IMR-90 (cell line): ENCODE measurements around the gene USP4. TPM values are rescaled to one million over a fixed set of nuclear protein-coding genes. Genes with fewer than 3 reads are reported as not detected.

Experiments
- ATAC-seq: fragments of 200-7000 bp; cut with Tn5 transposase; 2 replicates; pipeline ENCODE4 v1.9.1; 2020; ENCODE audit warnings: low read depth, mild to moderate bottlenecking, moderate library complexity
- BruUV-seq: library from RNA; stranded (reverse); fragments of 400-500 nt; replicated peaks from 2 replicates; lab custom pipeline; 2021; lab: Mats Ljungman, UMichigan
- CTCF ChIA-PET: fragments of 300-600 bp; formaldehyde crosslinking; extraction: SDS; loops from one replicate; lab custom pipeline; 2021; ENCODE audit warnings: antibody characterized with exemption; lab: Yijun Ruan, JAX
- POLR2A ChIA-PET: fragments of 300-600 bp; sonication (Branson Sonifier 250); formaldehyde crosslinking; loops from one replicate; lab custom pipeline; 2022; ENCODE audit warnings: antibody characterized with exemption; ENCODE audit not compliant: unreplicated experiment; lab: Charles Lee
- DNase-seq: peaks from one replicate; pipeline ENCODE4 v3.0.0; 2013
- H2AFZ ChIP-seq: replicated peaks from 2 replicates; pipeline ENCODE3; 2013; ENCODE audit warnings: low read length, mild to moderate bottlenecking; ENCODE audit not compliant: poor library complexity
- H2AK5ac ChIP-seq: 2 replicates; pipeline ENCODE4 v1.6.1; 2013; ENCODE audit warnings: low read depth, low read length, inconsistent platforms
- H2AK9ac ChIP-seq: replicated peaks from 2 replicates; pipeline ENCODE3; 2013; ENCODE audit warnings: mild to moderate bottlenecking, low read depth, low read length, moderate library complexity; ENCODE audit not compliant: poor library complexity
- H2BK120ac ChIP-seq: 2 replicates; pipeline ENCODE4 v1.6.1; 2013; ENCODE audit warnings: low read depth, low read length, inconsistent platforms
- H2BK15ac ChIP-seq: 3 replicates; pipeline ENCODE4 v1.6.1; 2013; ENCODE audit warnings: low read depth, low read length, inconsistent platforms
- H2BK20ac ChIP-seq: 2 replicates; pipeline ENCODE4 v1.6.1; 2013; ENCODE audit warnings: low read depth, mild to moderate bottlenecking, inconsistent platforms, low read length, moderate library complexity
- H2BK5ac ChIP-seq: 2 replicates; pipeline ENCODE4 v1.6.1; 2013; ENCODE audit warnings: mild to moderate bottlenecking, low read depth, low read length, inconsistent platforms; ENCODE audit not compliant: poor library complexity, severe bottlenecking
- H3K14ac ChIP-seq: replicated peaks from 2 replicates; pipeline ENCODE4 v1.6.1; 2013; ENCODE audit warnings: low read depth, low read length, inconsistent platforms
- H3K18ac ChIP-seq: 2 replicates; pipeline ENCODE4 v1.6.1; 2013; ENCODE audit warnings: low read depth, low read length, control low read depth
- H3K23ac ChIP-seq: 2 replicates; pipeline ENCODE4 v1.6.1; 2013; ENCODE audit warnings: low read depth, low read length, inconsistent platforms
- H3K27ac ChIP-seq: 2 replicates; pipeline ENCODE4 v1.5.1; 2013; ENCODE audit warnings: mild to moderate bottlenecking, control low read depth, low read length; ENCODE audit not compliant: insufficient read depth
- H3K27me3 ChIP-seq: 2 replicates; pipeline ENCODE4 v1.6.1; 2013; ENCODE audit warnings: low read length; ENCODE audit not compliant: control insufficient read depth, insufficient read depth
- H3K36me3 ChIP-seq: 2 replicates; pipeline ENCODE4 v1.6.1; 2013; ENCODE audit warnings: low read length, mixed read lengths; ENCODE audit not compliant: control insufficient read depth, insufficient read depth
- H3K4ac ChIP-seq: 2 replicates; pipeline ENCODE4 v1.6.1; 2013; ENCODE audit warnings: low read depth, low read length, inconsistent platforms
- H3K4me1 ChIP-seq: 2 replicates; pipeline ENCODE4 v1.6.1; 2013; ENCODE audit warnings: low read length, mixed read lengths; ENCODE audit not compliant: control insufficient read depth, insufficient read depth
- H3K4me2 ChIP-seq: 2 replicates; pipeline ENCODE4 v1.6.1; 2013; ENCODE audit warnings: low read depth, mild to moderate bottlenecking, control low read depth, low read length, moderate library complexity
- H3K4me3 ChIP-seq: 2 replicates; pipeline ENCODE4 v1.5.1; 2013; ENCODE audit warnings: low read depth, mild to moderate bottlenecking, control low read depth, low read length, moderate library complexity; ENCODE audit not compliant: insufficient read depth
- H3K56ac ChIP-seq: 2 replicates; pipeline ENCODE4 v1.6.1; 2013; ENCODE audit warnings: low read length, inconsistent platforms; ENCODE audit not compliant: insufficient read depth; ENCODE audit errors: extremely low read depth
- H3K79me1 ChIP-seq, 2 experiments: 2 replicates each; pipeline ENCODE4 v1.6.1; 2013; ENCODE audit warnings: low read length in 2 of 2, inconsistent platforms in 1 of 2, low read depth in 1 of 2
- H3K9ac ChIP-seq: 2 replicates; pipeline ENCODE4 v1.6.1; 2013; ENCODE audit warnings: low read depth, low read length, control low read depth
- H3K9me1 ChIP-seq: 2 replicates; pipeline ENCODE4 v1.6.1; 2013; ENCODE audit warnings: low read length, inconsistent platforms; ENCODE audit not compliant: insufficient read depth
- H3K9me3 ChIP-seq: 2 replicates; pipeline ENCODE4 v1.6.1; 2013; ENCODE audit warnings: low read length; ENCODE audit not compliant: control insufficient read depth, insufficient read depth
- H4K20me1 ChIP-seq: 2 replicates; pipeline ENCODE4 v1.6.1; 2013; ENCODE audit warnings: low read length, inconsistent platforms; ENCODE audit not compliant: insufficient read depth
- H4K5ac ChIP-seq: 2 replicates; pipeline ENCODE4 v1.6.1; 2013; ENCODE audit warnings: mild to moderate bottlenecking, low read depth, low read length, control low read depth
- H4K8ac ChIP-seq, 2 experiments: 2 replicates each; pipeline ENCODE4 v1.6.1; 2013; ENCODE audit warnings: low read depth in 2 of 2, low read length in 2 of 2, control low read depth in 1 of 2, inconsistent platforms in 1 of 2
- H4K91ac ChIP-seq: 2 replicates; pipeline ENCODE4 v1.6.1; 2013; ENCODE audit warnings: low read depth, low read length, inconsistent platforms; ENCODE audit not compliant: insufficient read depth
- BHLHE40 ChIP-seq: fragments of 150-350 bp; IDR thresholded peaks from 2 replicates; pipeline ENCODE4 v1.6.1; 2016; ENCODE audit warnings: mild to moderate bottlenecking, low read depth, low read length
- CEBPB ChIP-seq: IDR thresholded peaks from 2 replicates; pipeline ENCODE4 v1.6.1; 2012; ENCODE audit warnings: low read depth, low read length, improper control_type of control experiment
- CHD1 ChIP-seq: IDR thresholded peaks from 2 replicates; pipeline ENCODE4 v1.6.1; 2012; ENCODE audit warnings: low read depth, low read length, improper control_type of control experiment
- CTCF ChIP-seq: conservative IDR thresholded peaks from 2 replicates; pipeline ENCODE4 v1.5.1; 2012; ENCODE audit warnings: mild to moderate bottlenecking, low read depth, low read length, improper control_type of control experiment
- FOS ChIP-seq: fragments of 150-350 bp; IDR thresholded peaks from 2 replicates; pipeline ENCODE4 v1.6.1; 2016; ENCODE audit warnings: low read depth, low read length
- MAFK ChIP-seq: IDR thresholded peaks from 2 replicates; pipeline ENCODE4 v1.6.1; 2012; ENCODE audit warnings: low read depth, low read length, improper control_type of control experiment
- MXI1 ChIP-seq: IDR thresholded peaks from 2 replicates; pipeline ENCODE4 v1.6.1; 2012; ENCODE audit warnings: low read depth, mild to moderate bottlenecking, low read length, moderate library complexity, borderline replicate concordance
- NFE2L2 ChIP-seq: fragments of 150-350 bp; IDR thresholded peaks from 2 replicates; pipeline ENCODE4 v1.6.1; 2016; ENCODE audit warnings: low read depth, mild to moderate bottlenecking, low read length
- POLR2A ChIP-seq: IDR thresholded peaks from 2 replicates; pipeline ENCODE4 v1.6.1; 2012; ENCODE audit warnings: mild to moderate bottlenecking, low read depth, low read length
- RCOR1 ChIP-seq: IDR thresholded peaks from 2 replicates; pipeline ENCODE4 v1.6.1; 2012; ENCODE audit warnings: mild to moderate bottlenecking, low read length, improper control_type of control experiment; ENCODE audit not compliant: insufficient replicate concordance
- RFX5 ChIP-seq: IDR thresholded peaks from 2 replicates; pipeline ENCODE4 v1.8.0; 2012; ENCODE audit warnings: low read depth, mild to moderate bottlenecking, low read length, moderate library complexity
- SMC3 ChIP-seq: fragments of 150-350 bp; IDR thresholded peaks from 2 replicates; pipeline ENCODE4 v1.6.1; 2016; ENCODE audit warnings: low read depth, mild to moderate bottlenecking, antibody characterized with exemption, low read length, moderate library complexity
- USF2 ChIP-seq: fragments of 150-350 bp; IDR thresholded peaks from 2 replicates; pipeline ENCODE4 v1.6.1; 2017; ENCODE audit warnings: mild to moderate bottlenecking, antibody characterized with exemption, low read length, low read depth
- WGBS, 2 experiments: methylation state at CpG; one replicate each; pipeline versions ENCODE4 v1.1.5 to v1.1.7; 2013; ENCODE audit warnings: missing lambda C conversion rate in 2 of 2; ENCODE audit not compliant: insufficient read length in 1 of 2; ENCODE audit errors: extremely low coverage in 2 of 2; 5-methylcytosine and 5-hydroxymethylcytosine counted together
- dilution Hi-C: fragments of 300-500 bp; cut with HindIII; formaldehyde crosslinking; loops from one replicate; pipeline ENCODE4 v1.14.3; 2018; ENCODE audit warnings: low sequenced_read_pairs; ENCODE audit not compliant: unreplicated experiment
- in situ Hi-C: fragments of 300-500 bp; cut with MboI; formaldehyde crosslinking; loops from 3 replicates; pipeline ENCODE4 v1.14.3; 2019; ENCODE audit warnings: low sequenced_read_pairs, inconsistent platforms, mixed read lengths
- intact Hi-C: fragments of 100-400 bp; cut with micrococcal nuclease; formaldehyde crosslinking; loops from 2 replicates; pipeline ENCODE4 v1.10.0; 2022
- polyA plus RNA-seq, 3 experiments: library from polyadenylated mRNA; depleted of rRNA; stranded (reverse); fragments of >200 nt; gene quantifications; 2 replicates each; pipeline ENCODE4 v1.2.3, GENCODE V29; 2012; ENCODE audit warnings: low replicate concordance in 1 of 3
- total RNA-seq: library from RNA; depleted of rRNA; stranded (reverse); fragments of >200 nt; gene quantifications from 2 replicates; pipeline ENCODE4 v1.2.3, GENCODE V29; 2012

USP4 gene
- total and polyA plus RNA-seq, 2 of the 4 experiments (the other 2 are of a cell fraction): 29.9 to 42.3 TPM

- no peak for TF ChIP-seq CHD1
Measured at GRCh38 chr3:49316696-49317457, 23.0 kb downstream of the USP4 start (continued).

GRCh38 chr3:49313896-49314688, 25.8 kb downstream of the USP4 start:
- no peak overlapping the region for H3K27ac ChIP-seq
- ATAC-seq (no peak), DNase-seq (peak; percentile 60)
- no peak overlapping the region for H2BK15ac ChIP-seq
- dilution Hi-C loops: no loop called here
- no peak overlapping the region for H2BK20ac ChIP-seq
- H3K4ac ChIP-seq: no peak overlapping the region
- no peak overlapping the region for H3K4me2 ChIP-seq
- in situ Hi-C loops: no loop called here
- H3K4me3 ChIP-seq: no peak overlapping the region
- POLR2A ChIA-PET: interaction anchor here (0.7 kb wide), 1 partner anchor 93 kb away, joined by 3 read pairs; no protein-coding TSS in a partner anchor
- H3K79me1 ChIP-seq: peaks cover 0 to 44% of the 10 kb centered on the region in 2 experiments; a peak in 2 of 4 replicates
- no peak overlapping the region for H4K91ac ChIP-seq
- no peak overlapping the region for H3K14ac ChIP-seq
- H2AK5ac ChIP-seq: 0 out of 2 replicates have a peak overlapping the region, but pooled peaks have one; percentile 4
- H3K36me3 ChIP-seq: peaks cover 49% of the 10 kb centered on the region
- no peak overlapping the region for H3K18ac ChIP-seq
- H3K56ac ChIP-seq: no peak overlapping the region
- H3K27me3 ChIP-seq: no peaks in the 10 kb centered on the region
- H3K9me3 ChIP-seq: no peaks in the 10 kb centered on the region
- no peak overlapping the region for H2AFZ ChIP-seq
- peak overlapping the region; percentile 73 for H2AK9ac ChIP-seq
- H3K4me1 ChIP-seq: no peaks in the 10 kb centered on the region
- peak overlapping the region; percentile 13 for H2BK5ac ChIP-seq
- peaks cover 9% of the 10 kb centered on the region for H3K9me1 ChIP-seq
- H2BK120ac ChIP-seq: no peak overlapping the region
- no peak overlapping the region for H4K5ac ChIP-seq
- 0 out of 2 replicates have a peak, but pooled peaks cover 3% of the 10 kb centered on the region for H4K20me1 ChIP-seq
- H3K9ac ChIP-seq: no peak overlapping the region
- H3K23ac ChIP-seq: peak overlapping the region; percentile 62; the same call in 1 of the 2 replicates
- CTCF ChIA-PET: interaction anchor here (0.6 kb wide), 1 partner anchor 971 kb away, joined by 4 read pairs; no protein-coding TSS in a partner anchor
- WGBS, 2 experiments: no CpG with 5 or more reads among the region's 1 CpG
- H4K8ac ChIP-seq: no peak overlapping the region
- BruUV-seq: no TSS peak
- intact Hi-C loops: no loop called here
- no peak for TF ChIP-seq USF2
- TF ChIP-seq CTCF: no peak
- no peak for TF ChIP-seq CHD1
- TF ChIP-seq RFX5: no peak
- no peak for TF ChIP-seq RCOR1
- TF ChIP-seq NFE2L2: no peak
- no peak for TF ChIP-seq BHLHE40
- no peak for TF ChIP-seq FOS
- TF ChIP-seq SMC3: no peak
- no peak for TF ChIP-seq CEBPB
- no peak for TF ChIP-seq POLR2A
- TF ChIP-seq MAFK: no peak
- TF ChIP-seq MXI1: no peak
